Bronchial epithelial cell (primary cell): Measurements from ENCODE around the gene C8A. TPM values are rescaled to one million over a fixed set of nuclear protein-coding genes. Genes with fewer than 3 reads are reported as not detected.

Source experiments
- DNase-seq: peaks from one replicate; pipeline ENCODE4 v3.0.0-alpha.2; 2010; ENCODE audit warnings: low read depth
- FAIRE-seq: peaks from 2 replicates; lab custom pipeline; 2011; peaks lifted over from hg19 to GRCh38; lab: Jason Lieb, UNC
- H3K27me3 ChIP-seq: 2 replicates; pipeline ENCODE4 v1.5.1; 2011; ENCODE audit warnings: low read length; ENCODE audit not compliant: control insufficient read depth, insufficient read depth
- H3K36me3 ChIP-seq: 2 replicates; pipeline ENCODE4 v1.5.1; 2011; ENCODE audit warnings: low read length; ENCODE audit not compliant: control insufficient read depth, insufficient read depth
- H3K4me3 ChIP-seq: 2 replicates; pipeline ENCODE4 v1.5.1; 2011; ENCODE audit warnings: mild to moderate bottlenecking, low read depth, low read length, control low read depth
- total RNA-seq: library from RNA; depleted of rRNA; stranded (reverse); fragments of >200 nt; gene quantifications from 2 replicates; pipeline ENCODE4 v1.2.1, GENCODE V29; 2014
- TF ChIP-seq, protein P1 (sequence below): IDR thresholded peaks from 2 replicates; pipeline ENCODE4 v1.5.1; 2011; ENCODE audit warnings: mild to moderate bottlenecking, moderate library complexity, low read length, control low read depth, inconsistent platforms; ENCODE audit not compliant: insufficient read depth, severe bottlenecking

C8A gene
- total RNA-seq, 1 donor from 2014 or later, result not detected

DNA sequence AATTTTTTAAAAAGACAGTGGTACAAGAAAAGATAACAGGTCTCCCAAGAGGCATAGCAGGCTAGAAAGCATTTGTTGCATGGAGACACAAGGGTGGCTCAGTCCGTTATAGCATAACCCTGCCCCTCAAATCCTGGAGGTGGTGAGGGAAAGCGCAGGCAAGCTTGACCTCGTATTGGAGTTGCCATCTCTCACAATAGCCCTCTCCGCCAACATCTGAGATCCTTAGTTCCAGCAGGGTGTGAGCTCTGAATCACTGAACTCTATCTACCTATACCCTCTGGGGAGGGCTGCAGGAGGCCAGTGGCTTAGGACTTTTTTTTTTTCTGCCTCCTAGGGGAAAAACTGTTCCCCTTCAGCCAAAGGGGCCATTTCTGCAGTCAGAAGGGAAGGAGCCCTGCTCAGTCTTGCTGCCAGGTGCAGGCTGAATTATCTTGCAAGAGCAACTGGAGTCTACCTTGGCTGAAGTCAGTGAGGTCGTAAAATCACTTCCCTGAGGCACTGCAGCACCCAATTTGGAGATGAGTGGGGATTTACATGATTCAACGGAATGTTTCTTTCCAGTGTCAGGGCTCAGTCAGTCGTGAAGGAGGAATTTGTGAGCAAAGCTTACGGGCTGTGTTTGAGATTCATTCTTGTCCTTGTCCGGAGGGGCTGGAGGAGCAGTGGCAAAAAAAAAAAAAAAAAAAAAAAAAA lies 17.2 kb upstream of the C8A start:
- FAIRE-seq (no peak), DNase-seq (no peak)
- Histone ChIP-seq H3K4me3 (no peak overlapping the region), H3K27me3 (no peaks in the 10 kb centered on the region), H3K36me3 (no peaks in the 10 kb centered on the region)
- TF ChIP-seq, protein P1, sequence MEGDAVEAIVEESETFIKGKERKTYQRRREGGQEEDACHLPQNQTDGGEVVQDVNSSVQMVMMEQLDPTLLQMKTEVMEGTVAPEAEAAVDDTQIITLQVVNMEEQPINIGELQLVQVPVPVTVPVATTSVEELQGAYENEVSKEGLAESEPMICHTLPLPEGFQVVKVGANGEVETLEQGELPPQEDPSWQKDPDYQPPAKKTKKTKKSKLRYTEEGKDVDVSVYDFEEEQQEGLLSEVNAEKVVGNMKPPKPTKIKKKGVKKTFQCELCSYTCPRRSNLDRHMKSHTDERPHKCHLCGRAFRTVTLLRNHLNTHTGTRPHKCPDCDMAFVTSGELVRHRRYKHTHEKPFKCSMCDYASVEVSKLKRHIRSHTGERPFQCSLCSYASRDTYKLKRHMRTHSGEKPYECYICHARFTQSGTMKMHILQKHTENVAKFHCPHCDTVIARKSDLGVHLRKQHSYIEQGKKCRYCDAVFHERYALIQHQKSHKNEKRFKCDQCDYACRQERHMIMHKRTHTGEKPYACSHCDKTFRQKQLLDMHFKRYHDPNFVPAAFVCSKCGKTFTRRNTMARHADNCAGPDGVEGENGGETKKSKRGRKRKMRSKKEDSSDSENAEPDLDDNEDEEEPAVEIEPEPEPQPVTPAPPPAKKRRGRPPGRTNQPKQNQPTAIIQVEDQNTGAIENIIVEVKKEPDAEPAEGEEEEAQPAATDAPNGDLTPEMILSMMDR, result no peak

- no peak for FAIRE-seq
- no peak overlapping the region for H3K4me3 ChIP-seq
- DNase-seq, result peak; percentile 44
Observed at GRCh38 chr1:56838759-56839158, 15.8 kb upstream of the C8A start.

GRCh38 chr1:56843544-56843943 lies 11.1 kb upstream of the C8A start:
- no peaks in the 10 kb centered on the region for H3K36me3 ChIP-seq
- no peak for FAIRE-seq
- no peaks in the 10 kb centered on the region for H3K27me3 ChIP-seq
- DNase-seq, result no peak
- TF ChIP-seq, protein P1, result no peak
- no peak overlapping the region for H3K4me3 ChIP-seq

More at GRCh38 chr1:56838759-56839158, 15.8 kb upstream of the C8A start:
- Histone ChIP-seq H3K36me3 (no peaks in the 10 kb centered on the region), H3K27me3 (no peaks in the 10 kb centered on the region)
- TF ChIP-seq, protein P1, result no peak

DNA sequence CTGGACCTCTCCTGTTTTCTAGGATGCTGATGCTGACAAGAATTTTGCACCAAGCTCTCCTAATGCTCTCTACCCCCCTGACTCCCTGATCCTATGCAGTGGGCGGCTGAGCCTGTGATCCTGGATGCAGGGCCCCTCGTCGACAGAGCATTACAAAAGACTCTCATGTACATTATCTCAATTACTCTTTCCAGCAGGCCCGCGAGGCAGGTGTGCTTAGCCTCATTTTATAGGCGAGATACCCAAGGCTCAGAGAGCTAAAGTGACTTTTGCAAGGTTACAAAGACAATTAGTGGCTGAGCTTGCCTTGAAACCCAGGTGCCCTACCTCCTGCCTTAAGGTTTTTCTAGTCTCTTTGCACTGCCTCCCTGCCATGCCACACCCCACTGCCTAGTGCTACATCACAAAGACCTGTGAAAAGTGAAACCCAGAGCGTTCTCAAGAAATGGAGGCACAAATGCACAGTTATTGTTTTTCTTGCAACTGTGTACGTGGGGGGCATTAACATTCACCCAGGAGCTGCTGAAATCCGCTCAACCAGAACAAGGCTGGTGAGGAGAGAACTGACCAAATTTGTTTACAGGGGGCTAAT lies 10.0 kb upstream of the C8A start:
- H3K27me3 ChIP-seq, result no peaks in the 10 kb centered on the region
- no peaks in the 10 kb centered on the region for H3K36me3 ChIP-seq
- TF ChIP-seq, protein P1, result no peak
- DNase-seq, result no peak
- no peak overlapping the region for H3K4me3 ChIP-seq
- no peak for FAIRE-seq

DNA sequence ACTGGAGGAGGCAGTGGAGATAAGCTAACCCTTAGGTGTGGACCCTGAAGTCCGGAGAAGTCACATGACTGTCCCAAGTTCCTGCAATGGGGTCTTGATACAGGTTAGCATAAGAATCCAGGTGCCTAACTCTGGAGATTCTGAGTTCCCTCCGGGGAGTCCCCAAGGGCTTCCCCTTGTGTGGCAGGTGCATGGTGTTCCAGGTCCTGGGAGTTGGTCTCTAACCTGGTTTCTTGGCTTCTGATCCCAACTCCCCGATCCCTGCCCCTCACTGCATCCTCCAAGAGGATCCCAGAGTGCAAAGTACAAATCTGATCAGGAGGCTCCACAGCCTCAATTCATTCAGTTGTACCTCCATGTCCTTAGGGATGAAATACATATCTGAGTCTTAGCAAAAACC lies 9.3 kb upstream of the C8A start:
- TF ChIP-seq, protein P1, result no peak
- Histone ChIP-seq H3K27me3 (no peaks in the 10 kb centered on the region), H3K4me3 (no peak overlapping the region), H3K36me3 (no peaks in the 10 kb centered on the region)
- FAIRE-seq (no peak), DNase-seq (no peak)

DNA sequence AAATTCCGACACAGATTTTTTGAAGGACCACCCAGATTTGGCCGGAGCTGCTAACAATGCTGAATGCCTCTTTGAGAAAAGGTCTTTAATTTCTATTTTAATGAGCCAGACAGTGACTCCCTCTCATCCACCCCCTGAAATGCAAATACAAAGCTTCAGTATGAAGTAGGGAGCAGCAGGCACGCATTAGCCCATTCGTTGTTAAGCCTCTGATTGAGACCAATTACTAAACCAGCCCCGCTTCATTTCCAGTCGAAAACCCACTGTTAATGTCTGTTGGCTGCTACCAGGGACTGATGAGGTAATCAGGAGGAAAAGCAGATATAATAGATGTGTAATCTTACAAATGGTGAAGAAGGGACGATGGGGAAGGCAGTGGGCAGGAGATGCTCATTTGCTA lies 4.8 kb upstream of the C8A start:
- Histone ChIP-seq H3K36me3 (no peaks in the 10 kb centered on the region), H3K4me3 (no peak overlapping the region), H3K27me3 (no peaks in the 10 kb centered on the region)
- no peak for DNase-seq
- FAIRE-seq, result no peak
- TF ChIP-seq, protein P1, result no peak
